Astrocyte of the spinal cord (primary cell): ENCODE results near the gene ITPKB.
"Not testable (repeated sequence)": the region's sequence is repeated elsewhere in the genome, so short reads cannot be mapped to it uniquely, and the experiment has no call there.

ENCODE experiments used
- DNase-seq: peaks from one replicate; pipeline ENCODE4 v3.0.0; 2011; ENCODE audit warnings: low read depth, low spot score
- H3K4me3 ChIP-seq: 2 replicates; pipeline ENCODE4 v1.5.1; 2011; ENCODE audit warnings: low read depth, mild to moderate bottlenecking, low read length, moderate library complexity
- CTCF ChIP-seq: IDR thresholded peaks from 2 replicates; pipeline ENCODE4 v1.5.1; 2012; ENCODE audit warnings: low read depth, mild to moderate bottlenecking, low read length, inconsistent platforms
- in situ Hi-C: cut with HindIII; loops from 2 replicates; pipeline ENCODE4 v1.10.0; 2017; ENCODE audit warnings: low sequenced_read_pairs

ITPKB gene

GRCh38 chr1:226625832-226626576 is 113.1 kb downstream of the ITPKB start:
- TF ChIP-seq CTCF = no peak
- H3K4me3 ChIP-seq = no peak overlapping the region
- in situ Hi-C loops = no loop called here

GRCh38 chr1:226625326-226625725 is 113.8 kb downstream of the ITPKB start:
- in situ Hi-C loops = no loop called here
- TF ChIP-seq CTCF = no peak
- no peak for DNase-seq
- H3K4me3 ChIP-seq = no peak overlapping the region

More at GRCh38 chr1:226625832-226626576, 113.1 kb downstream of the ITPKB start:
- DNase-seq = no peak

GRCh38 chr1:226624526-226624925 is 114.6 kb downstream of the ITPKB start:
- in situ Hi-C loops = no loop called here
- no peak overlapping the region for H3K4me3 ChIP-seq
- TF ChIP-seq CTCF = no peak
- DNase-seq = no peak

- TF ChIP-seq CTCF = no peak
- in situ Hi-C loops = no loop called here
- DNase-seq = no peak
- no peak overlapping the region for H3K4me3 ChIP-seq
Observed at GRCh38 chr1:226622012-226622411, 117.1 kb downstream of the ITPKB start.

- DNase-seq = no peak
- H3K4me3 ChIP-seq = no peak overlapping the region
- in situ Hi-C loops = no loop called here
- TF ChIP-seq CTCF = no peak
Observed at GRCh38 chr1:226619031-226619430, 120.1 kb downstream of the ITPKB start.

GRCh38 chr1:226618380-226618779 is 120.7 kb downstream of the ITPKB start:
- TF ChIP-seq CTCF = no peak
- no peak overlapping the region for H3K4me3 ChIP-seq
- DNase-seq = no peak
- in situ Hi-C loops = no loop called here

GRCh38 chr1:226617719-226618118 is 121.4 kb downstream of the ITPKB start:
- DNase-seq, in situ Hi-C loops, H3K4me3 ChIP-seq: not testable (repeated sequence)
